Measurements from ENCODE around the gene SHLD1. TPM values are rescaled to one million over a fixed set of nuclear protein-coding genes. Genes with fewer than 3 reads are reported as not detected.

The SHLD1 gene
- 2.4 and 3.6 TPM in 2 replicates for total RNA-seq

GRCh38 chr20:5749952-5750779 is at the start of gene SHLD1:
Gene SHLD1 (plus strand): TSS chr20:5750401. CDS start chr20:5772866, 22,465 bp downstream.

Other genes starting within 250 kb of the SHLD1 start
- gene GPCPD1, start 139.4 kb upstream of the SHLD1 start, total RNA-seq, result 10.5 and 22.8 TPM in 2 replicates
- gene CHGB, start 161.1 kb downstream of the SHLD1 start, total RNA-seq, result 0.19 TPM in 1 of 2 replicates, not detected in the other
- gene TRMT6, start 200.1 kb downstream of the SHLD1 start, total RNA-seq, result 3.7 and 6.7 TPM in 2 replicates
- gene MCM8, start 200.3 kb downstream of the SHLD1 start, total RNA-seq, result 7.0 and 10.2 TPM in 2 replicates

All from bladder microvascular endothelial cell (primary cell).